ACHN (cell line): ENCODE results near the gene OLFM3.

ENCODE experiments used
- DNase-seq: peaks from one replicate; pipeline ENCODE4 v3.0.0-alpha.2; 2015
- in situ Hi-C: cut with HindIII; loops from 2 replicates; pipeline ENCODE4 v1.10.0; 2017; ENCODE audit warnings: low sequenced_read_pairs, low pct_ligation_motif_present, low pct_unique_long_range_greater_than_20kb

Gene OLFM3

DNA sequence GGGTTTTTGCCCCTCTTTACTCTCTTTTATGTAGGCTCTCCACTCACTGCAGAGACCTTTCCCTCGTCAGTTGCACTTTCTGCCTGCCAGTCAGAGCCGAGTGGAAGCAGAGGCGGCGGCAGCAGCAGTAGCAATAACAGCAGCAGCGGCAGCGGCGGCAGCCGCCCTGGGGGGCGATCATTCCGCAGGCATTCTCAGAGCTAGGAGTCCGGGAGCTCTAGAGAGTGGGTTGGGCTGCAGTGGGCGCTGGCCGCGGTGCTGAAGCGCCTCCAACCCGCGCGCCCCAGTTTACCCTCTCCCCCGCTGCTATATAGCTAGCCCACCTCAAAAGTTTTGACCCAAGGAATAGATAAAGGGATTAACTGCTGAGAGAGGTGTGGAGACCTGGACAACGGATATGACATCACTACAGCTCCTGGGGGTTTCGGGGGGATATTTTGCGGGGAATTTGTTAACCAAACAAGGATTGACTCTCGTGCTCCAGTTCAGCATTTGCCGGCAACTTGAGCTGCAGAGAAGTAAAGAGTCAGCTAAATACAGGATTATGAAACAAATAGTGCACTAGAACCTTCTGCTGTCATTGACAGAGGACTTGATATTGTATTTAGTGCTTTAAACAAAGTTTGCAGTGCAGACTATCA lies at the start of gene OLFM3:
OLFM3 (minus strand) TSS at position 102 of the 641 bp plus-strand sequence.
- DNase-seq = peak; percentile 19
- in situ Hi-C loops = no loop called here

DNA sequence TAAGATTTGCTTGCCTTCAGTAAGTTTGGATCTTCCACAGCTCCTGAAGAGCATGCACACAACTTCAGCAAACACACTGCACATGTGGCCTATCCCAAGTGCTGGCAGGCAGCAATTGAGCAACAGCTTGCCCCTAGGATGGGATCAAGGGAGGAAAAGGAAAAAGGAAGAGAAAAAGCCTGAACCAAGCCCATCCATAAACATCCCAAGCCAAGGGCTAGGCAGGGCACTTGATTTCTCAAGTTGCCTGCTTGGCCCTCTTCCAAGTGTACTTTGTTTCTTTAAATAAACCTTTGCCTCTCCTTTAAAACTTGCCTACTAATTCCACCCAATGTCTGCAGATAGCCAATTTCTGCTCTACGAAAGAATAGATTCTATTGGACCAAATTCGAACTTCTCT lies 49.0 kb upstream of the OLFM3 start:
- in situ Hi-C loops = no loop called here
- no peak for DNase-seq

DNA sequence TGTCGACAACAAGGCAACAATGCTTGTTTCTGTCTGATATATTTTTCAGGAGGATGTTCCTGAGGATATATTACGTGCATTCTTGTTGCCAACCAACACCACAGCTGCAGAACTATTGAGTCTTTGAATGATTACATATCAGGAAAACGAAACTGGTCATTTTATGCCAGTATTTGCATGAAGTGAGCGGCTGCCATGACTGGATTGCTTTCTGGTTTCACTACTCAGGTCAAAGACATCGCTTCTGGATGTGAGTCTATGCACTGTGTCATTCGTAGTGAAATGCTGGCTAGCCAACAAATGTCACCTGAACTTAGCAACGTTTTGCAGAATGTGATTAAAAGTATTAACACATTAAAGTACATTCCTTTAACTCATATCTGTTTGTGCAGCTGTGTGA lies 35.8 kb upstream of the OLFM3 start:
- no peak for DNase-seq
- in situ Hi-C loops = no loop called here

DNA sequence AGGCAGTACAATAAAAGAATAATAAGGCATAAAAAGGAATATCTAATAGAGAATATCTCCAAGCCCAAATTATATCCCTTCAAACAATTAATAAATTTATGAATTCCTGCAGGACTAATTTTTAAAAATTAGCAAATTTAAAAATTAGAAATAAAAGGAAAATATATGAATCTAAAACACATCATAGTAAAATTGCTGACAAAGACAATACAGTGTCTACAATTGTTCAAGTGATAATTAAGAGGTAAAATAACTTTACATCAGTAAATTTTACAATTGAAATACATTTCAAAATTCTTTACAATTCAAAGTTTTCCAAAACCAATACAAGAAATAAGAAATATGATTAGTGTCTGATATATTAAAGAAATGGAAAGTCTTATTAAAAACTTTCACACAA lies 22.8 kb upstream of the OLFM3 start:
- DNase-seq = no peak
- in situ Hi-C loops = no loop called here

DNA sequence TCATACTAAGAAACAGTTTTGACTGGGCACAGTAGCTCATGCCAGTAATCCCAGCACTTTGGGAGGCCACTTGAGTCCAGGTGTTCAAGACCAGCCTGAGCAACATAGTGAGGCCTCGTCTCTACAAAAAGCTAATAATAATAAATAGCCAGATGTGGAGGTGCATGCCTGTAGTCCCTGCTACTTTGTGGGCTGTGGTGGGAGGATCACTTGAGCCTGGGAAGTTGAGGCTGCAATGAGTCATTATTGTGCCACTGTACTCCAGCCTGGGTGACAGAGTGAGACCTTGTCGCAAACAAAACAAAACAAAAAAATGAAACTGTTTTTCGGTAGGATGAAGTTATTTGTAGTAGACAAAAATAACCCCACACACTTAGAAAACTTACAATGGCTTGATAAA lies 19.0 kb upstream of the OLFM3 start:
- in situ Hi-C loops = no loop called here

DNA sequence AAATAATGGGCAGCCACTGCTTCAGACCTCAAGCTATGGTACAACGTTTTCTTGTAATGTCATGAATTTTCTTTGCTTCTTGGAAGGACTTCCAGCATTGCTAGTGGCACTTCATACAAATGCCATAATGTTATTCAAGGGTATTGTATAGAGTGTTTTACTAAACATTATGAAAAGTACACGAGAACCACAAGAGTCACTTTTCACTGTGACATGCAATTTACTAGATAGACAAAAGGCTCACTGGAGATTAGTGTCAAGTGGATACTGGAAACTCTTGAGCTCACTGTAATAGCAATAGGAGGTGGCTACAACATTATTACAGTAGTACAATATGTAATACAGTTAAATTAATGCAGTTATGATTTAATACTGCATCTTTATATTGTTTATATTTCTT lies 5.3 kb upstream of the OLFM3 start:
- no peak for DNase-seq
- in situ Hi-C loops = no loop called here

More for the DNA sequence above, 19.0 kb upstream of the OLFM3 start:
- no peak for DNase-seq

DNA sequence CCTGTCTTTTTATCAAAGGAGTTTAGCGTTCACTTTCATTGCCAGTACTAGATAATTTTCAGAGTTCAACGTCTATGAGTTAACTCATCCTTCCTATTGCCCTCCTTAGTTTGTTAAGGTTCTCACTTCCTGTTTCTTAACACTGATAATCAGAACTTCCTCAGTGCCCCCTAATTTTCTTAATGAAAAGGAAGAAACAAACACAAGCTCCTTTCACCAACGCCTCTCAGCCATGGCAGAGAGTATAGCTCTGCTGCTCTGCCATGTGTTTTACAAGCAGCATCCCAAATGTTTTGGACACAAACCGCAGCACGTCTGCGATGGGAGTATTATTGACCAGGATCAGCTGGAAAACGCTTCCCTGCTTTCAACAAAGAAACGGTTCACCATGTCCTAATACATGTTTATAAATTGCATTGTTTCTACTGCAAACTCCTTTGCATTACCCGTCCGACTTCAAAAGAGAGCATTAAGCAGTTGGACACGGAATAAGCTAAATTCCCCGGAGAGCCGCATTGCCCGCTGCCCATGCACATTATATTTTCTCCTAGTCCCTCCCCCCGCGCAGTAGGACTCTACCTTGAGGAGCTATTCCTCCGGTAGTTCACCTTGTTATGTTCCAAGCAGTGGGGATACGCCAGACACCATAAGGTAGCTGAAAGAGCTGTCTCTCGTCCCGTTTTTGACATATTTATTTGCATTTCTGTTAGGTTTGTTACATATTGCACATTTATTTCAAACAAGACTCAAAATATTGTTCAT lies 561 bp downstream of the OLFM3 start:
- in situ Hi-C loops = no loop called here
- no peak for DNase-seq

DNA sequence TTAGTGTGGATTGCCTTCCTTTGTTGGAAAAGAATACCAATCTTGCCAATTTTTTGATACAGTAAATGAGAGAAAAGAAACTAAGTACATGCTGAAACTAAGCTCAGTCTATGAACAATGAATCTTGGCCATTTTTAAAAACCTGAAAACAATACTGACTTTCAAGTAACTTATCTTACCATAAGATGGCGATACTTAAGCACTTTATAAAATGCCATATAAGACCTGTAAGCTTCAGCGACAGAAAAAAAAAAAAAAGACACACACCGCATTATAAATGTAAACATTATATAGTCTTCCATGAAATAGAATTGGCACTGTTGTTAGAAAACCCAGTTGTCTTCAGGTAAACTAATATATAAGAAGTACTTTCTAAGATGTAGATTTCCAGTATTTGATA lies 3.0 kb downstream of the OLFM3 start:
- in situ Hi-C loops = no loop called here
- no peak for DNase-seq

DNA sequence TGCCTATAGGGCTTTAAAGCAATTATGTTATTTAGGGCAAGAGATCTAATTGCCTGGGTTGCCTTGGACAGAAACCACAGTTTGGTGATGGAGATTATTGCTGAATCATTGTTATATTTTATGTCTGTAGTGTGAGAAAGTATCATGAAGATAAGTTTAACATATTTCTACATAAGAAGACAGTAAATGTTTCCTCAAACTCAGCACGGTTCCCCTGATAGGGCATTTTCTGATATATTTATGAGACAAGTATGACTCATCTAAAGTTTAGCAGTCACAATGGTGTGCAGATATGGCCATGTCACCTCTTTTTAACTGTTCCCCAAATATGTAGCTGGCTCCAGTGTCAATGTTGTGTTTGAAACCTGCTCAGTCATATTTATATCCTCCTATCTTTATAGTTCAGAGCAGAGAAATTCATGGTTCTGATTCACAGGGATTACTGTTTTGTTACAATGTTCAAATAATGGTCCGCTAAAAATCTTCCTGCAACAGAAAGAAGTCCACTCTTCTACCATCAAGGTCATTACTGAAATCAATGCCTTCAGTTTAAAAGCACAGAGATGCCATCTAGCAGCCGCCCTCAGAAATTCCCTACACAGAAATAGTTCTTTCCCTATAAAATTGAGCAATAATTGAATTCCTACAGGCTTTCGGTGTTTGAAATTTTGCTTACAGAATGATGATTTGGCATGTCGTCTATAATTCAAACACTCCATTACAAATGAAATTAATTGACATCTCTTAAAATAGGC lies 3.7 kb downstream of the OLFM3 start:
- DNase-seq = no peak
- in situ Hi-C loops = no loop called here

DNA sequence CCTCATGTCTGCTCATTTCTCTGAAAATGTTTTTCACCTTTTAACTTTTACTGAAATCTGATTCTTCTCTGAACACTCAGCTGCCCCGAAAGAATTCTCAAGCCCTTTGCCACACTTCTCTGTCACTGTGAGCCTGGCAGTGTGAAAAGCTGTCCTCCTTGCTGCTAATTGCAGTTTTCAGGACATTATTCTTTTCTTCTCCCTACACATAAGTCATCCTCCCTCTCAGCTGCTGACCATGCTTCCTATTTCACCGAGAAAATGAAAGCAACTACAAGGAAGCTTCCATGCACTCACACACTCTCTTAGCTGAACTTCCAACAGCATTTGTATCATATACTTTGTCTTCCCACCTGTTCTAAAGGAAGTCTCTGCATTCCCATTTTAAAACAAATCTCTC lies 15.8 kb downstream of the OLFM3 start:
- in situ Hi-C loops = no loop called here
- DNase-seq = no peak

DNA sequence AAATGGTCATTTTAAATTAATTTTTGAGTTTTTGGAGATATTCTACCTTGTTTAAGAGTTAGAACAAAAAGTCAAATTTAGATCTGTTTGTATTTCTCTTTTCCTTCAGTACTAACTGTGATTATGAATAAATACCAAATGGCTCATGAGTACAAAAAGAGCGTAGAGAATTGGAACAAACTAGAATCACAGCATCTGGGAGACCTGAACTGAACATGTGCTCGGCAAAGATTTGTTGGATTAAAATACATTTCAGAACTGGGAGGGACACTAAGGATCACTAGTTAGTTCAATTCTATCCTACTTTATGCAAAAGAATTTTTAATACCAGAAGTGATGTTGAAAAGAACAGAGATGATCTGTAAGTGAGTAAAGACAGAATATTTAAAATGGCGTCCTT lies 19.5 kb downstream of the OLFM3 start:
- in situ Hi-C loops = no loop called here
- DNase-seq = no peak

DNA sequence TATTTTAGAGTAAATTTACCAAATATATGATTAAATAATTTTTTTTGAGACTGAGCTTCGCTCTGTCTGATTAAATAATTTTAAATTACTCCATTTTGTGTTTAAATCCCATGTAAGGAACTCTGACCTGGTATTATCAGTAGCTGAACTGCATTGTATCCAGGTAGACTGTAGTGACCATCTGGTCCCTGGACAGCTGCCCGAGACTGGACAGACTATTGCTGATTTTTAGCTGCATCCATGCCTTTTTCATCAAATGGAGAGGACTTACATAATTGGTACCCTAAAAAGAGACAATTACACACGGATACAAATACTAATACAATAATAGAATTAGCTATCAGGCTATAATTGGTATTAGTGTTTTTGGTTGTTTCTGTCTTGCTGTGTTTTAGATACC lies 20.6 kb downstream of the OLFM3 start:
- in situ Hi-C loops = no loop called here
- DNase-seq = no peak

DNA sequence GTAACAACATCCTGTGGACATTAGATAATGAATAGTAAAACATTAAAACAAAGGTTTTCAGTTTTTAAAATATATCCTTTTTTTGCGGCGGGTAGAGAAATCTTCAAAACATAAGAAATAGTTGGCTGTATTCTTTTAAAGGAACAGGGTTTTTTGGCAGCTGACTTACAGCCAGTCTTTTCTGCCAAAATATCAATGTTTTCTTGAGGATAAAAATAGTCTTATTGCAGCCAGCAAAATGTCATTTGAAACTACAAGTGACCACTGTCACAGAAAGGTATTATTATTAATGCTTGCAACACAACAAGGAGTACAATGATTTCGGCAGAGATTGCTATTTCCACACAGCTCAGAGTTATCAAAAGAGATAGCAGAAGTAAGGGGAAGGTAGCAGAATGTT lies 21.4 kb downstream of the OLFM3 start:
- in situ Hi-C loops = no loop called here
- DNase-seq = no peak

DNA sequence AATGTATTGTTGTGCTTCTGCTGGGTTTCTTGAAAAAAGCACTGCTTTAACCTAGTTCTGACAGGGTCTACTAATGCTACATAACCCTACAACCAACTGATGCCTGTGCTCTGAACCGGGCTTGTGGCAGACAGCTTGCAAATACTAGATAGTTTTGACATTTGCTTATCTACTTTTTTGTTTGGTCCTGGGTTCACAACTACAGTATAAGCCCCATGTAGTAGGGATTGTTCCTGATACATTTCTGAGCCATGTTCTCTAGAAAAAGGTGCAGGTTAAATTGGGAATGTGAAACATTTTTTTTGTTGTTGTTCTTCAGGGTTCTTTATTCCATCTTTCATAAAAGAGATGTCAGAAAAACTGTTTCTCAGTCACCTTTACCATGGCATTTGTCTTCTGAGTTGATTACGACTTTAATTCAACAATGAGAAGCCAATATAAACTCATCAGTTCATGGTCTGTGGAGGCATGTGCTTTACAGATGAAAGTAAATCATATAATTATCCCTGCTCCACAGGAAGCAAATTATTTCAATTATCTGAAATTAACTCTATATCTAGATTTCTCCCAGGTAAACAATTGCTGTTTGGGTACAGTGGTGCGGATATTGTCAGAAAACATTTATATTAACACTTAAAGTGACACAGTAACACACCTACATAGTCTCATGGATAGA lies 22.0 kb downstream of the OLFM3 start:
- in situ Hi-C loops = no loop called here
- no peak for DNase-seq

DNA sequence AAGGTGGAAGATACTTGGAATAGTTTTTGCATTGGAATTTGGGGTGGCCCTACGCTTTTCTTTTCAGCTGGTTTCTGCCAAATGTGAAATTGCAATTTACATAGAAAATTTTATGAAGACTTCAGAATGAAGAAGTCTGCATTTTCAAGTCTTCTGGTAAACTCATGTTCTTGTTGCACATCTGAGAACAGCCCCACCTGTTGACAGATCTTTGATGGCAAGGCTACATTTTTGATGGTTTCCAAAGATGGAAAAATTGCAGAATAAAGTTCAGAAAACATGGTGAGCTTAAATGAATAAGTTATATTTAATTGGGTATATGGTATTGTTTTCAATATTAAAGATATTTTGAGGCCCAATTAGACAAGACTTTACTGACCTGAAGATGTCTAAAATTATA lies 25.4 kb downstream of the OLFM3 start:
- no peak for DNase-seq

DNA sequence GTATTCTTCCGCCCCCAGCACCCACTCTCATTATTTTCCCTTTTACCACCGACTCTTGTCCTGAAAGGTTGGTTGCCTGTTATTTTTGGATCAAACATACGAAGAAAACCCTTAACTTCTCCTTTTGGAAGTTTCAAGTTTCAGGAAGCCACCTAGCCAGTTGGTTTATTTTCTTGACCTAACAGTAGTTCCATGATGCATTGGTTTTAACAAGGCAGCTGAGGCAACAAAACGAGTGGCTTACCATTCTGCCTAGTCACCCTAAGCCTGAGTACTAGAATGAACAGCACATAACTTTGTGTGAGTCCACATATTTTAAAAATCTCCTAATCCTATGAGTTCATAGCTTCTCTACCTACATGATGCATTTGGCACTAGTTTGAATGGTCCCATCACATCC lies 28.9 kb downstream of the OLFM3 start:
- in situ Hi-C loops = no loop called here
- DNase-seq = no peak

More for the DNA sequence above, 25.4 kb downstream of the OLFM3 start:
- in situ Hi-C loops = no loop called here

DNA sequence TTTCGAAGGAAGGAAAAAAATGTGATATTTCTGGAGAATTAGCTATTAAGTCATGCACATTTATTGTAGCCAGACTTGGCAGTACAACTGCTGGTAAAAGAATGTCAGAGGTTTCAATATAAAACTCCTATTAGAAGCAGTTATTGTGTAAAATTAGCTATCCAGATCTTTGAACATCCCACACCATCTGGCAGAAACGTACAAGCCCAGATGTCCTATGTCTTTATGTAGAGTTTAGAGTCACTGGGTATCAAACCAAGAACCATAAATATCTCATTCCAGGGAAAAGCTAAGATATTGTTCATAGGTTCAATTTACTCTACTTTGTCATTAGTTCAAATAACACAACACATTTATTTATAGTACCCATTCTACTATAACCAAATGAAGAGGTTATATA lies 31.4 kb downstream of the OLFM3 start:
- in situ Hi-C loops = no loop called here

DNA sequence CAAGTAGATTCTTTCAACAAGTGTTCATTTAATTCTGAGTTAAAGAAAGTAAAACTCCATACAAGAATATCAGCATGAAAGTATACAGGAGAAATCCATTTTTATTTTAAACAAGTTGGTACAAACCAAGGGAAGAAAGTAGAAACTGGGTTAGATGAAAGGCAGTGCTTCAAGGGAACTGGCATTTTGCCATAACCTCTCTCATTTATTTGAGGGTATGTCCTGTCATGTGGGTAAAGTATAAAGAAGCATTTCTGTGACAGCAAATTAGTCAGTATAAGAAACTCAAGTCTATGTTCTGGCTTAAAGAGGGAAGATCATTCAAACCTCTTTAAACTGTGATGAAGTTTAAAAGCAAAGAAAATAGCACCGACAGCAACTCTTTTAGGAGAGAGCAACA lies 32.0 kb downstream of the OLFM3 start:
- in situ Hi-C loops = no loop called here
- DNase-seq = no peak

More for the DNA sequence above, 31.4 kb downstream of the OLFM3 start:
- no peak for DNase-seq

DNA sequence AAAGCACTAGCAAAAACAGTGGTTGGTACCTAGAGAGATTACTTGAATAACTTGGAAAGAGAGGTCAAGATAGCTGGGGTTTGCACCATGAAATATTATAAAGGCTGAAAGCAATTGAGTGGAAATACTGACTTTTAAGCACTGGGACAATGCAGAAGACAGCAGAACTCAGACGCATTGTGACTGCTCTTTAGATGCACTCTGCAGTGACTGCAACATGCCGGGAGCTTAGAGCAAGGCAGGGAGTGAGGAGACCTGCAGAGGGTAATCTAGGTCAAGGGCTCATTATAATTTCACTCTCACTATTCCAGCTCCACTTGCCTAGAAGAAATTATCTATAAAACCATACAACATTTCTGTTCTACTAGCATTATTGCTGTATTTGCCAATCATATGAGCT lies 36.6 kb downstream of the OLFM3 start:
- in situ Hi-C loops = no loop called here
- DNase-seq = no peak
